GM19372 (cell line): ENCODE data around the gene ZNF70.

Source experiments
- ATAC-seq: cut with Tn5 transposase; IDR thresholded peaks from one replicate; pipeline ENCODE4 v1.9.1; 2021; ENCODE audit warnings: mild to moderate bottlenecking, low read depth, moderate library complexity; ENCODE audit not compliant: unreplicated experiment

Gene ZNF70

DNA sequence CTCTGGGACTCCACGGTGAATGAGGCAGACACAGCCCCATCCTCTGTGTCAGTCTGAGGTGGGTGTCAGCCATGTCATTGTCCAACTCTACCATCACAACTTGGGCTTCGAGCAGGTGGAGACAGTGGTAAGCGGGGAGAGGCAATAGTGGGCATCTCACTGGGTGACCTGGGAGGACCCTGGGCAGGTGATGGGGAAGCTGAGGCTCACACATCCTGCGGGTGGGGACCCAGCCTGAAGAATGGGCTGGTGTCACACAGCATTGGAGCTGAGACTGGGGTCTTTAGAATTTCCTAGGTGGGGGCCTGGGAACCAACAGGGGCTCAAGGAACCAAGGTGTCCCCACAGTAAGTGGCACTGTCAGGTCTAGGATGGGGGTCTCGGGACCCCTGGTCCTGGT is 28.8 kb upstream of the ZNF70 start:
- no peak for ATAC-seq

DNA sequence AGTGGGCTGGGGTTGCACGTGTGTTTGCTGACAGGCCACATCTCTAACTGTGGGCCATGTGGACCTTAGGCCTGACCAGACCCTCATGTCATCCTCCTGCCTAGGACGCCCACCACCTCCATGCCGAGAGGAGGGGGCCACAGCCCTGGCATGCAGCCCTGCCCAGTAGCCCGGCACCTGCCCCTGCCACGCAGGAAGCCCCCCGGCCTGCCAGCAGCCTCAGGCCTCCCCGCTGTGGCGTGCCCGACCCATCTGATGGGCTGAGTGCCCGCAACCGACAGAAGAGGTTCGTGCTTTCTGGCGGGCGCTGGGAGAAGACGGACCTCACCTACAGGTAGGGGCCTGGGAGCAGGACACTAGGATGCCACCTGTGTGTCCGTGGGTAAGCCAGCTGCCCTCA is 28.2 kb upstream of the ZNF70 start:
- no peak for ATAC-seq

DNA sequence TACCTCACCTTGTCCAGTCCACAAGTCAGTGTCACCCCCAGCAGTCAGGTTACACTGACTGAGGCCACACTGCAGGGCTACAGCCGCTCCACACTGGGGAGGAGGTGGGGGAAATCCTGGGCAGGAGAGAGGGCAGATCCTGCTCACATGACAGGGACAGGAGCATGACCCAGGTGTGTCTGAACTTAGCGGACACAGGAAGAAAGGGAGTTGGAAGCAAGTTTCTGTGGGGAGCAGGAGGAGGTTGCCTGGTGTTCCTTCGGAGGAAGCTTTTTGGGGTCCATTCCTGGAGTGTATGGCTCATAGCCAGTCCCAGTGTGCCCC is 27.6 kb upstream of the ZNF70 start:
- no peak for ATAC-seq

DNA sequence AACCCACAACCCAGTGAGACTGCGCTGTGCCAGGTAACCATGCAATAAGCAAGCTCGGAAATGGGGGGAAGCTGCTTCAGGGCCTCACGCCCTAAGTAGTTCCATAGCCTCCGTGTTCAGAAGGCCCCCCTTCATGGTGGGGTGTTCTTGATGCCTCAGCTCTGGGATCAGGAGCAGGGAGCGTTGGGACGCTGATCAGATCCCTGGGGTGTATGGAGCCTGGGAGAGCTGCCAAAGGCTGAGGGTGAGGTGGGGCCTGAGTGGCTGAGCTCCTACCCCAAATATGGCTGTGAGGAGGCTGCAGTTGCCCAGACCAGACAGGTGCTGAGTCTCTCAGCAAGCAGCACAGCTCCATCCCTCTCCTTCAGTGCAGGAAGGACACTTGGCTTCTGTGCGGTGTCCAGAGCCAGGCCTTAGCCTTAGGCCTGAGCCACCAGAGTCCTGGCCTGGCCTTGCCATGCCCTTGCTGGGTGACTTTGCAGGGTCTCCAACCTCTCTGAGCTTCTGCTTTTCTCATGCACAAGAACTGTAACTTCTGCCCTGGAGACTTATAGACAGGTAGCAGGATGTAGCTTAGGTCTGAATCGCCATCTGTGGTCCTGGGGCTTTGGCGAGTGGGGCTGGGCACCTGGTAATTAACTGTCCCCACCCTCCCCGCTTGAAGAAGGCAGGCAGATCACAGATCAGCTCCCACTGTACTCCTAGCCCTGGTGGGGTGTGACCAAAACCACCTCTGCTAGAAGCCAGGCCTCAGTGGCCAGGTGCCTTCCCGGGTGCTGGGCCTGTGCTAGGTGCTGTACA is 27.1 kb upstream of the ZNF70 start:
- ATAC-seq: no peak

DNA sequence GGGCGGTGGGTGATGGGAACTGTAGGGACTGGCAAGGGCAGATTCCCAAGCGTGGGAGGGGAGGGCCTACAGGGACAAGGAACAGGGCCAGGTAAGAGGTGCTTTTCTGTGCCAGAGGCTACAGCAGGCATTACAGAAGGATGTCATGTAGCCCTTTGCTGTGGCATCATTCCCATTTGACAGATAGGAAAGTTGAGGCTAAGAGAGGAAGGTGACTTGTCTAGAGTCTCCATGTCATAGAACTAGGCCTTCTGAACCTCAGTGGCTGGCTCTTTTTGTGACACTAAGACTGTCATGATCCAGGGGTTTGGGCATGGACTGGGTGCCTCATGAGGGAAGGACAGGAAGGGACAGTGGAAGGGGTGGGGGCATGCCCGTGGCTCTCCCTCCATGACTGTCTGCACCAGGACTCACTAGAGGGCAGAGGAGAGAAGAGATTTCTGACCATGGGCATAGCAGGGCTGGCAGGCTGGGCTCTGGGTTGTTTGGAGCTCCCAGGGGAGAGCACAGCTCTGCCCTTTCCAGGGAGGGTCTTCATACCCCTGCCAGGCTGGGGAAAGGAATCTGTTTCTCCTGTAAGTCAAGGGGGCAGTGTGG is 25.0 kb upstream of the ZNF70 start:
- no peak for ATAC-seq

DNA sequence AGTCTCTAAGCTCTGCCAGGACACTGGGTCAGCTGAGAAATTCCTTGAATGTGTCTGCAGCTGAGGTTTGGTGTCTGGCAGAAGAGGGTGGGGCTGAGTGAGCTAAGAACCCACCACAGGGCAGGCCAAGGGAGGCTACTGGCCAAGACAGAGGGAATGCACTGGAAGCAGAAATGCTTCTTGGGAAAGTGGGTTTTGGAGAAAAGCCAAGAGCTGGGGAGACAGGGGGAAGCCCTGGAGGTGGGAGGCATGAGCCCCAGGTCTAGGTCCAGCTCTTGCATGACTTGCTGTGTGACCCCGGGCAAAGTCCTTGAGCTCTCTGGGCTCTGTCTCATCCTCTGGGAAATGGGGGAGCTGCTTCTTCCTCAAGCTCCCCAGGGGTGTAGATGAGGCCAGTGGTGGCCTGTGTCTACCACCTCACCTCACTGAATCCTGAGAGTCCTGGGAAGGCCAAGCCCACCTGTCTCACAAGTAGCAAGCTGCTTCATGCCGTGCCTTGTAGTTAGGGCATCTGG is 24.1 kb upstream of the ZNF70 start:
- no peak for ATAC-seq

DNA sequence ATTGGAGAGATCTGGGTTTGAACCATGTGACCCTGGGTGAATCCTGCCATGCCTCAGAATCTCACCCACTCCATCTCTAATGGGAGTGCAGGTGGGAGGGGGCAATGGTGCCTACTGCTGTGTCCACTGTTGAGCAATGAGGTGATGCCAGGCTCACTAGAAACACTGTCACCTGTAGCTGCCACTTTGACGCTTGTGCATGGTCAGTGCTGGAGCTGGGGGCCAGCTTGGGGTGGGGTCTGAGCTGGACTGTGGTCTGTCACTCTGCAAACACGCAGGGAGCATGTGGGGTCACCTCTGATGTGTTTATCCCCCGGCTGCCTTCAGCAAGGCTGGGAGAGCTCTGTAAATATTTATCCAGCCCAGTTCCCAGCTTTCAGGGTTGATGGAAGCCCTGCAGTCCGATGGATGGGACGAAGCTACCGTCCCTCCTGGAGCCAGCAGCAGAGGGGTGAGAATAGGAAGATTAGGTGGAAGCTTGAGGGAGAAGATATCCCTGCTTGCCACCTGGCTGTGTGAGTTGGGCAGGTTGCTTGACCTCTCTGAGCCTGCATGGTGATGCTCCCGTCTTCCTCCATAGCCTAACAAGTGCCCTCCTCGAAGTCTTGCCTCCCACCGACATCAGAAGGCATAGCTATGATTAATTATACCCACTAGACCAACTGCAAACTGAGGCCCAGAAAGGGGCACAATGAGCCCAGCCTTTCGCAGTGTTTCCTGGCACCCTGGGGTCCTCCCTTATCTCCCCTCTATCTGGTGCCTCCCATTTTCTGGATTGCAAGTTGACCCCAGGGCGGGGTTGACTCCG is 23.4 kb upstream of the ZNF70 start:
- no peak for ATAC-seq

DNA sequence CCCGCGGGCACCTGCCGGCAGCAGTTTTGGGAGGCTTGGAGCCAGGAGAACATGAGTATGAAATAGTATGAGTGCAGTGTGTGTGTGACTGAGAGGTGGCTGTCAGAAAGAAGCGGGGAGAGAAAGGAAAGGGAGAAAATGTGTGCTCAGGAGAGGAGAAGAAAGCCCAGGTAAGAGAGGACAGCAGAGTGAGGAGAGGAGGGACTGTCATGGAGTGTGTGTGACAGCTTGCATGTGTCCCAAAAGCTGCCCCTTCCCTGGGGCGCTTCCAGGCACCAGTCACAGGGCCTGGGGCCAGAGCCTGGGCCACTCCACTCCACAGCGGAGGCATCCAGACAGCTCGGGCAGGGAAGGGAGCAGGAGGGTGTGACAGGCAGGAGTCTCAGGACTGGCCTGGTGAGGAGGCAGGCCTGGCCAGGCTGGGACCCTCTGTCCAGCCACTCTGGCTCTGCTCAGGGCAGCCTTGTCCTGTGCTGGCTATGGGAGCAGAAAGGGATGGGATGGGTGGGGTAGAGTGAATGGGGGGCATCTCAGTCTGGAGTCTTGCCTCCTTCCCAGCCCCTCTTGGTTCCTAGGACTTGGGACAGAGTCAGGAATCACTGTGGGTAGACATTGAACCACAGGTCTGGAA is 22.7 kb upstream of the ZNF70 start:
- ATAC-seq: no peak

DNA sequence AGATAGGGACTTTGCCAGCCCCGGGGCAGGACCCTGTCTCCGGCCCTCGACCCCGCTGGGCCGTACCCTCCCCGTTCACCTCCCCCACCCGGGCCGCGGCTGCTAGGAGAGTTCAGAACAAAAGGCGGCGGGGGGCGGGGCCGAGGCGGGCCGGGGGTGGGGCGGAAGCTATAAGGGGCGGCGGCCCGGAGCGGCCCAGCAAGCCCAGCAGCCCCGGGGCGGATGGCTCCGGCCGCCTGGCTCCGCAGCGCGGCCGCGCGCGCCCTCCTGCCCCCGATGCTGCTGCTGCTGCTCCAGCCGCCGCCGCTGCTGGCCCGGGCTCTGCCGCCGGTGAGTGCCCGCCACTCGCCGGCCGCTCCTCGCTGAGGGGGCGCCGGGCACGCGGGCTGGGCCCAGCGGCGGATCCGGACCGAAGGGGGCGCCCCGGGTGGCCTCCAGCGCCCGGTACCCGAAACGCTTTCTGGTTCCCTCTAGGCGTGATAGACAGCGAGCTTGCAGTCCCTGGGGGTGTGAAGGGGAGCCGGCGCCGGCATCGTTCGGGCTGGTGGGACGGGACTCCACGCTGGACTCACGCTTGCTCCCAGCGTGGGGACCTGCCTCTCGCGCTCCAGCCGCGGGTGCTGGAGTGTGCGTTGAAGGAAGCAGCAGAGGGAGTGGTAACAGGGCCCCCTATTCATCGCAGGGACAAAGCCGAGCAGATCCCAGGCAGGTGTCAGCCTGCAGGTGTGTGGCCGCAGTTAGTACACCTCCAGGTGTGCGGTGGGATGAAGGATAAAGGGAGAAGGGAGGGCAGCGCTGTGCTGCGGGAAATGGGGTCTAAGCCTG is 21.9 kb upstream of the ZNF70 start, which contains the start of gene MMP11:
TSS of gene MMP11 (plus strand) at position 201 of the 825 bp plus-strand sequence. CDS start at position 223, 22 bp downstream.
- no peak for ATAC-seq

DNA sequence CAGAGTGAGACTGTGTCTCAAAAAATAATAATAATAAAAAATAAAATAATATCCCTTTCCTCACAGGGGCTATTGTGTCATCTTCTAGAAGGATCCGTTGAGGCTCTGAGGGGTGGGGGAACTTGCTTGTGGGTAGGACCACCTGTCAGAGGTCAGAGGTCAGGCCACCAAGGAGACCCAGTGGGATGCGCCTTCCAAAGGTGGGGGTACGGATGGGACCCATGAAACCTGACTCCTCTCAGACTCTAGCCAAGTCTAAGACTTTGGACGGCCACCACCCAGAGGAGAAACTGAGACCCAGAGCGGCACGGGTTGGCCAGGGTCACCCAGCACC is 21.4 kb upstream of the ZNF70 start:
- ATAC-seq: no peak

DNA sequence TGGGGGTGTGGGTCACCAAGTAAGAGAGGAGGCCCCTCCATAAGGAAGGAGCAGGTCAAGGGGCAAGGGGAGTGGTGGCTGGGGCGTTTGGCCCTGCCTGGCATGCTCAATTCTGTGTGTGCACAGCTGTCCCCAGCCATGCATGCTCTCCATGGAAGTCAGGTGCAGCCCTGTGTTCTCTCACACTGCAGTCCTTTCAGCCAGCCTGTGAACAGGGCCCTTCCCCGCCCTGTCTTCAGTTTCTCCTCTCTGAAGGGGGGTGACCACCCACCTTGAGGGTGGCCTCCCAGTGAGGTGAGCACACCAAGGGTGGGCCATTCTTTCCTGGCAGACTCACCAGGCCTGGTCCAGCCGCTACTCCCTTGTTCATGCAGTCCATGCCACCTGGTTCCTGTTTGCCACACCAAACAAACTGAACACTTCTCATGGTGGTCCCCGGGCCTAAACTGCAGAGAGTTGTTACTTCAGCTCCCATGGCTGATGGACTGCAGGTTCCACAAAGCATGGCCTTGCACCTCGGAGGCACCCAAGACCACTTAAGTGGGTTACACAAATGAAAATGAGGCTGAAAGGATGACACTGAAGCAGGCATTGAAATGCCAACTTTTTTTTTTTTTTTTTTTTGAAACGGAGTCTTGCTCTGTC is 18.5 kb upstream of the ZNF70 start:
- ATAC-seq: no peak

DNA sequence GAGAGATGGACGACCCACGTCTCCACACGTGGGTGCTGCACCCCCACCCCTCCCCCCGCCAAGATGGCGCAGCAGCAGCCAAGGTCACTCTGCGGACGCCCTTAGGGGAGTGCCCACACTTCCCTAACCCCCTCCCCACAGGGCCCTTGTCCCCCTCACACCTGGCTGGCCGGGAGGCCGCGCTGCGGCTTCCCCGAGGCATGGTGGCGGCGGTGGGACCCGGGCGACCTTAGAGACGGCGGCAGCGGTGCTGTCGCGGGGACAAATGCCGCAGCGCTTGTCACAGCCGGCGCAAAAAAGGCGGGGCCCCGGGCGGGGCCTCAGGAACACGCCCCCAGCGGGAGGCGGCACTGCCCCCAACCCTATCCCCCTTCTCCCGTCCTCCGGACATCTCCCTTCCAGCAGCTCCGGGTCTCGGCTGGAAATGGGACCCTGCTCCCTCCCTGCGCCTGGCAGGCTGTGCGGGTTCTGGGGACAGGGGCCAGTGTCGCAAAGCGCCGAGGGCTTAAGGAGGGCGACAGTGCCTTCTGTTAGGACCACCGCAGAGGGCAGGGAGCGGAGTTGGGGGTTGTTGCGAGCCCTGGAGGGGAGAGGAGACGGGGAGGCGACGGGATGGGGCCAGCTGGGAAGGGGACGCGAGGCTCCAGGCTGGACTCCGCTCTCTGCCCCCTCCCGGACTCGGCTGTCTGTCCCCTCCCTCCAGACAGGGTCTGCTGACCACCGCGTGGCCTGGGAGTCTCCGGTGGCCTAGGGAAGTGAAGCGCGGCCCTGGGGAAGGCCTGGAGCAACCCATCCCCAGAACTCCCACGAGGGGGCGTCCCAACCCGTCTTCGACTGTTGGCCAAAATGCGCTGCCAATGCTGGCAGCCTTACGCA is 17.0 kb upstream of the ZNF70 start, which contains the start of gene CHCHD10:
TSS of gene CHCHD10 (minus strand) at position 300 of the 876 bp plus-strand sequence. CDS start at position 202, 98 bp downstream.
- no peak for ATAC-seq

DNA sequence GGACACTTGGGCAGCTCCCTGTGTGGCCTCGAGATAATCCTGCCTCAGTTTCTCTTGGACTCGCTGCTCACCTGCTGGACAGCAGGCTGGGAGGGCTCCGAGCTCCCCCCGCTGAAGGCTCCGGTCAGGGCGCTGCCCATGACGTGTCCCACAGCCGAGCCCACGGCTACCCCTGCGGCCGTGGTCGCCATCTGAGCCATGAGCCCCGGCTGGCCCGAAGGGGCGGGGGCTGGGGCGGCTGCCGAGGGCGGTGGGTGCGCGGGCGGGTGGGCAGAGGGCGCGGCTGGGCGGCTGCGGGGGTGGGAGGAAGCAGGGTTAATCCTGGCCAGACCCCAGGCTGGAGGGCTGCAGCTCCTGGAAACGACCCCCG is 16.4 kb upstream of the ZNF70 start:
- no peak for ATAC-seq

DNA sequence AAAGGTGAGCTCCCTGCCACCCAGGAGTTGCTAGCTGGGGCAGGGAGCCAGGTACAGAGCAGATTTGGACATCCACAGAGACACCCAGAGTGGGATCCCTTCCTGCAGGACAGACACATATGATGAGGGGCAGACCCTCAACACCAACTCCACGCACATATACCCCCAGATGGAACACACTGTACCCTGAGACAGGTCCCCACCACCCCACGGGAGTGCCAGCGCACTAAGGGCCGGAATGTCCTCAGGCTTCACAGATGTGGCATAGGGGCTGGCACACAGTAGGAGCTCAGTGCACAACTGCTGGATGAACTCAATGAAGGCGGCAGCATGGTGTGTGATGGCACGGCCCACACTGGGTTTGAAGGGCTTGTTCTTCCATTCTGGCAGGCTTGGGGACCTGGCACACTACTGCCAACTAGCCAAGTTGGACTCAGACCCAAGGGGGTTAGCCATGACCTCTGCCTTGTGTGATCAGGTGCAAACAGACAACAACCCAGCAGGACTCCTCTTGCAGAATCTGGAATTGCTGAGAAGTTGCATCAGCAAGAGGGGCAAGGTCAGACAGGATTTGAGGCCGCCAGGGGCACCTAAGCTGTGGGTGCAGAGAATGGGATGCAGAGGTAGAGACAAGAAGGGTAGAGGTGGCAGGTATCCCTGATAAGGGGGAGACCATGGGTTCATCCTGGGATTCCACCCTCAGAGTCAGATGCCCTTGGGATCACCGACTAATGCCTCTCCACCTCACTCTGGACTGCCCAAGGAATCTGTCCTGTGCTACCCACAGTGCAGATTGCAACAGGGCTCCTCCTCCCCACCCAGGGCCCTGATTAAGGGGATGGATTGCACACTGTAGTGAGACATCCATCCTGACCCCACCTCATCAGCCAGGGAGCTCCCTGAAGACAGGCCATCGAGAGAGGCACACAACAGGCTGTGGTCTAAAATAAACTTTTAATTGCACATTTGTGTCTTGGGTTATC is 14.3 kb upstream of the ZNF70 start:
- ATAC-seq: no peak

DNA sequence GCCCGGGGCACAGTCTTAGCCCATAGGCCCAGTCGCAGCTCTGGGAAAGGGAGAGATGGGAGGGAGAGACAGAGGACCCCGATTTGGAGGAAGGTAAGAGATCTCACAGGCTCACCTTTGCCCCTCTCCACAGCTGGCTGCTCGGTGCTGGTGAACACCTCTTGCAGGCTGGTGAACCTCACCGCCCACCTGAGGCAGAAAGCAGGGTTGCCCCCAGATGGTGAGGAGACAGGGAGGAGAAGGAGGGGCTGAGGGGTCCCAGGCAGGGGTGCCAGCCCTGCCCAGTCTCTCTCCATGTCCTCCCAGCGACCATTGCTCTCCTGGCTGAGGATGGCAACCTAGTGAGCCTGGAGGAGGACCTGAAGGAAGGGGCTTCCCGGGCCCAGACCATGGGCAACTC is 13.0 kb upstream of the ZNF70 start:
- no peak for ATAC-seq

DNA sequence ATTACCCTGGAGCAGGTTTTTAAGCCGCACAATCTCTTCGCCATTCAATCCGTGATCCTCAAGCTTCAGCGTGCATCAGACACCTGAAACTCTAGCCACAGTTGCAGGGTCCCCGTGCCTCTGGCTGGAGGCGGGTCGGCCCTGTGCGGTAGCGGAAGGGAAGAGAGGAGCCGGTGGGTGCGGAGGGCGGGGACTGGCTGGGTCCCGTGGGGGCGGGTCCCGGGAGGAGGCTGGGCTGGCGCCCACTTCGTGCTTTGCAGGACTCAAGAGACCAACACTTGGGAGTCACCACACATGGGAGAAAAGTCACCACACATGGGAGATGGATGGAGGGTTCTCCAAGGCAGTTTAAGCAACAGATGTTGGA is 12.7 kb upstream of the ZNF70 start:
- ATAC-seq: no peak

DNA sequence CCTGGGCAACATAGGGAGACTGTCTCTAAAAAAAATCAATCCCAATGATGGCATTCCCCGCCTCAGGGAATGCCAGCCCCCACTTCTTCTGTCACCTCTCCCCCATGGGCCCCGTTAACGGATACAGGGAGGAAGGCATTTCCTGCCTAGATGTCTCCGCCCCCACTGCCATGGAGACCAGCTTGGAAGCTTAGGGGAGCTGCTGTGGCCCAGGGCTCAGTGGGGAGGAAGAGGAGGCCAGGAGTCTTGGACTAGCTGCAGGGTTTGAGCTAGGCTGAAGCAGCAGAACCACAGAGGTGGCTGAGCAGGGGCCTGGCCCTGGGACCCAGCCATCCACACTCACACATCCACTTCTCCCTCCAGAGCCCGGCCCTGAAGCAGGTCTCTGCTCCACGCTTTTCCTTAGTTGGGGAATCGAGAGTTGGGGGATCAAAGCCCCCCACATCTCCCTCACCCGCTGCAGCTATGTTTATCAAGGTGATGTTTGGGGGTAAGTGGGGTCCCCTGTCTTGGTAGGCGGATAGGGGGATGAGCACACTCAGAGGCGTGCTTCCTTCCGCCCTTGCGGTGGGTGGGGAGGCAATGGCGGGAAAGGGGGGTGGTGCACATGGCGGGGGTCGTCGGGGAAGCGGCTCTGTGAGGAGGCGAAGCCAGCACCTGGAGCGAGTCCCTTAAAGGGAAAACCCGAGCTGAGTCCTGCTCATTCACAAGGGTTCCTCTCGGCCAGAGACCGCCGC is 12.1 kb upstream of the ZNF70 start, which contains the start of gene C22orf15:
TSS of gene C22orf15 (plus strand) at position 149 of the 737 bp plus-strand sequence. CDS start at position 466, 317 bp downstream.
- ATAC-seq: no peak
